Right ventricle myocardium inferior (tissue), 1 donor: ENCODE measurements around the gene SLC3A2. TPM values are rescaled to one million over a fixed set of nuclear protein-coding genes. Genes with fewer than 3 reads are reported as not detected.

ENCODE experiments used
- ATAC-seq: fragments of 200-7000 bp; cut with Tn5 transposase; one replicate; pipeline ENCODE4 v1.9.1; 2020; ENCODE audit warnings: mild to moderate bottlenecking, moderate library complexity
- DNase-seq: peaks from one replicate; pipeline ENCODE4 v3.0.0; 2021; ENCODE audit errors: missing footprints
- intact Hi-C: fragments of 100-400 bp; cut with DNase I; formaldehyde crosslinking; loops from one replicate; pipeline ENCODE4 v1.11.0; 2022
- total RNA-seq: library from RNA; stranded (reverse); fragmentation: NEBNext Ultra II Directional; extraction: Animal tissue kit (Norgen Biotek cat#: 25700); gene quantifications from one replicate; pipeline ENCODE4 v1.2.1, GENCODE V29; 2021
- donor health status: DM: no; HTN: yes; CAD: no; lungs with severe emphysema.

Gene SLC3A2
- total RNA-seq, 1 donor from 2014 or later, result 39.7 TPM

DNA sequence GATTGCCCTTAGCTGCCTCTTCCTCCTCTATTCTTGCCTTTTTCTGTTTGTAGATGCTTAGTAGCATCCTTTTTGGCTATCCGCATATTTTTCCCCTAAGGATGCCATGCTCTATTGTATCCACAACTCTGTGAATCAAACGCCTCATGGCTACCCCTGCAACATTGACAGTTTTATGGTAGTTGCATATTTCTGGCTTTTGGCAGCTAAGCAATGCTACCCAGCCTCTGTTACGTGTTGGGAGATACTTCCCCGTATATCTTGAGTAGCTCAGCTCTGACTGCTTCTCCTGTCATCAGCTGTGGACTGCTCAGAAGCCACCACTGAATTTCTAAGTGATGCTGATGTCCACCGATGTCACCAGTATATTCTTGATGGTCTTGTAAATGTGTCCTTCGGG is 15.1 kb upstream of the SLC3A2 start:
- ATAC-seq (no peak), DNase-seq (no peak)
- intact Hi-C loops, result loop anchor here (10.0 kb wide), 1 partner anchor 471 kb away; no protein-coding TSS in a partner anchor

DNA sequence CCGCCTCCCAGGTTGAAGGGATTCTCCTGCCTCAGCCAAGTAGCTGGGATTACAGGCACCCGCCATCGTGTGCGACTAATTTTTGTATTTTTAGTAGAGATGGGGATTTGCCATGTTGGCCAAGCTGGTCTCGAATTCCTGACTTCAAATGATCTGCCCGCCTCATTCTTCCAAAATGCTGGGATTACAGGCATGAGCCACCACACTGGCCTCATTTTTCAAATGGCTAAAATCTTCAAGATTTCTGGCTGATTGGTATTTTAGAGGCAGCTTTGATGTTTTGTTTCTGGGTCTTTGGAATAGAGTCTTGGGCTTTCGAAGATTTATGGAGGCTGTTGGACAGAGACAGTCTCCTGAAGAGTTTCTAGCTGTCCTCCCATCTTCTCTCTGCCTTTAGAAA is 5.8 kb upstream of the SLC3A2 start:
- intact Hi-C loops, result no loop called here
- ATAC-seq, result no peak

DNA sequence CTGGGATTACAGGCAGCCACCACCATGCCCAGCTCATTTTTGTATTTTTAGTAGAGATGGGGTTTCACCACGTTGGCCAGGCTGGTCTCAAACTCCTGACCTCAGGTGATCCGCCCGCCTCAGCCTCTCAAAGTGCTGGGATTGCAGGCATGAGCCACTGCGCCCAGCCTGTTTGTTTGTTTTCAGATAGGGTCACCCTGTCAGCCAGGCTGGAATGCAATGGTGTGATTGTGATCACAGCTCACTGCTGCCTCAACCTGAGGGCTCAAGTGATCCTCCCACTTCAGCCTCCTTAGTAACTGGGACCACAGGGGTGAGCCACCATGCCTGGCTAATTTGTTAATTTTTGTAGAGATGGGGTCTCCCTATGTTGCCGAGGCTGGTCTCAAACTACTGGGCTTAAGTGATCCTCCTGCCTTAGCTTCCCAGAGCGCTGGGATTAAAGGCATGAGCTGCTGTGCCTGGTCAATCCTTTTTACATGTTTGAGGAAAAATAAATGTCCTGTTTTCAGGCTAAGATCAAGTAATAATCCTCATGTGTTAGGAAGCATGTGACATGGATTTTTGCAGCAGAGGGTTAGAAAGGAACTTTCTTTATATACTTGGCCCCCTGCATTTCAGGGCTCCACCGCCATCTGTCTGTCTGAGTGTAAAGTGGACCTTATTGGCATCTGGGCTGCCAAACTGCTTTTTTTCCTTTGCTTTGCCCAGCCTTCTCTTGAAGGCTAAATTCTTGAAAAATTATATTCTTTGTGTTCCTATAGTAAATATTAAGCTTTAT is 4.8 kb upstream of the SLC3A2 start:
- DNase-seq (no peak), ATAC-seq (no peak)
- intact Hi-C loops, result no loop called here

More for the DNA sequence above, 5.8 kb upstream of the SLC3A2 start:
- no peak for DNase-seq

DNA sequence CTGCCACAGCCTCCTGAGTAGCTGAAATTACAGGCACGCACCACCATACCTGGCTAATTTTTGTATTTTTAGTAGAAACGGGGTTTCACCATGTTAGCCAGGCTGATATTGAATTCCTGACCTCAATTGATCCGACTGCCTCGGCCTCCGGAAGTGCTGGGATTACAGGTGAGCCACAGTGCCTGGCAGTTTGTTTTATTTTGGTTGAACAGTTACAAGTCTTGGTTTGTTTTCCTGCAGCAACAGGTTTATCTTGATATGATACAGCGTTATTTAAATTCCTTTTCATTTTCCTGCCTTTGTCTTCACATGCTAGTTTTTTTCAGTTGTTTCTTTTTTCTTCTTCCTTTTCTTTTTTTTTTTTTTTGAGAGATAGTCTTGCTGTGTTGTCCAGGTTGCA is 4.0 kb upstream of the SLC3A2 start:
- intact Hi-C loops, result no loop called here
- DNase-seq (no peak), ATAC-seq (no peak)

DNA sequence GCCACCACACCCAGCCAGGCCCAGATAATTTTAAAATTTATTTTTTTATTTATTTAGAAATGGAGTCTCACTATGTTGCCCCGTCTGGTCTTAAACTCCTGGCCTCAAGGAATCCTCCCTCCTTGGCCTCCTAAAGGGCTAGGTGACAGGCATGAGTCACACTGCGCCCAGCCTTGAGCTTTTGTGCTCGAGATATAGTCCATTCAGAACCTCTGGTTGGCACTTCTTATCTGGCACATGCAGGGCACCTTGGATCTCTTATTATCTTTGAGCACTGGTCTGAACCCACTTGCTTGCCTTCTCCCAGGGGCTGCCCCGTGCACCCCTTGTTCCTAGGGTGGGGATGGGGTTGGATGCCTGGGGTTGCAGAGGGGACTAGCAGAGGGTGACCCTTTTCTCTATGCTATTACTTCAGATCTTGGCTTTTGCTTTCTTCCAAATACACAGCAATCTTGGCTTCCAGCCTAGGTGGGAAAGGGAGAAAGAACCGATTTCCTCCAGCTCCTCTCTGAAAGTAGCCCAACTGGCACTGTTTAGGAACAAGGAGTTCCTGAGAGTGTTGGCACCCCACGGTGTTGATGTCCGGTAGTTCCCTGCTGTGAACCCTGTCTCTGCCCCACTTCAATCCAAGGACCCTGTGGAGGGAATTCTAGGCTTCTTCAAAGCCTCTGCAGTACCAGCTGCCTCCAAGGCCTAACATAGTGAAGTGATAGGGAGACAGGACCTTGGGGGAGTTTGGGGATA is 1.3 kb upstream of the SLC3A2 start:
- no peak for ATAC-seq
- intact Hi-C loops, result no loop called here
- DNase-seq, result no peak

DNA sequence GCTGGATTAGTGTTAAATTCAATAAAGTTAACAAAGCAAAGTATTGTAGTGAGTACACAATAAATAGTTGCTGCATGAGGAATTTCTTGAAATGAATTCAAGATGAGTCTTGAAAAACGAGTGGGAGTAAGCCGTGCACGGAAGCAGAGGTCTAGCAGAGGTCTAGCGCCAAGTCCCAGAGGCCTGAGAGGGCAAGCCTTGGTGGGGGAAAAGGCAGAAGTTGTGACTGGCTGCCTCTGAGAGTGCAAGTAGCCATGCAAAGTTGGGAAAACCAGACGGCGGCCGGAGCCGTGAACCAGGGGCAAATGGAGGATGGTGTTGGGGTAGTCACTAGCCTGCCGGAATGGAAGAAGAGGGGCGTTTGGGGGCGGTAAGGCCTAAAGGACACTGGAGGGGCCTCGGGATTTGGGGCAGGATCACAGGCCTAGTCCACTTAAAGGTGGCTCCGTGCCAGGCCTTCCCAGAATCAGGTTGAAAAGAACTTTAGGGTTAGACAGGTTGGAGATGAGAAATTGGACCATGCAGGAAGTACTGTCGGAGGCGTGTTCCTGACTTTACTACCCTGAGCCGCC is 379 bp upstream of the SLC3A2 start:
- peak; percentile 32 for ATAC-seq
- peak; percentile 73 for DNase-seq
- intact Hi-C loops, result no loop called here

DNA sequence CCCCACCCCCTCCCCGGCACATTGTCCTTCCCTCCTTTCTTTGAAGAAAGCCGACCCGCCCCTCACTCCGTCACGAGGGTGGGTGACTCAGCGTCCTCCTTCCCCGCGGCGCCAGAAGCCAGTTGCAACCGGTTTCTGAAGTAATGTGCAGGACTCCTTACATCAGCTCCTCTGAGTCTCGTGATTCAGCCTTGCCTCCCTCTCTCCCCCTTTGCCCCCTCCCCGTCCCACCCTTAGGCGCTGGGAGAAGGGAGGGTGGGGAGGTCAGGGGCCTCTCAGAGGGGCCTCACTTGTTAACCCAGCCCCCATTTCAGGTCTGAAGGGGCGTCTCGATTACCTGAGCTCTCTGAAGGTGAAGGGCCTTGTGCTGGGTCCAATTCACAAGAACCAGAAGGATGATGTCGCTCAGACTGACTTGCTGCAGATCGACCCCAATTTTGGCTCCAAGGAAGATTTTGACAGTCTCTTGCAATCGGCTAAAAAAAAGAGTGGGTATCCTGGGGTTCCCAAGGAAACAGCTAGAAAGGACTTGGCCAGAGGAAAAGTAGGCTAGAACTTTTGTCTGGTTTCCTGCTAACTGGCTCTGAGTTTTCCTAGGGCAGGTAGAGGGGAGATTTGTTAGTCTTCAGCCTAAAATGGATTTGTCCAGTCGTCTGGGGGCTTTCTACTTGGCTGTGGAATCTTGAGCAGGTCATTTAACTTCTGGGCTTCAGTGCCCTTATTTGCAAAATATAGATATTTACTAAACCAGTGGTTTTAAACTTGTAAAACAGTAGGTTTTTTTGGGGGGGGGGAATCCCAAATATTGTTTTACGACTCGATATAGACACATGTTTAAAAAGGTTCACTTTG is 1.1 kb downstream of the SLC3A2 start:
- intact Hi-C loops, result no loop called here
- peak; percentile 95 for DNase-seq
- ATAC-seq, result peak; percentile 68

DNA sequence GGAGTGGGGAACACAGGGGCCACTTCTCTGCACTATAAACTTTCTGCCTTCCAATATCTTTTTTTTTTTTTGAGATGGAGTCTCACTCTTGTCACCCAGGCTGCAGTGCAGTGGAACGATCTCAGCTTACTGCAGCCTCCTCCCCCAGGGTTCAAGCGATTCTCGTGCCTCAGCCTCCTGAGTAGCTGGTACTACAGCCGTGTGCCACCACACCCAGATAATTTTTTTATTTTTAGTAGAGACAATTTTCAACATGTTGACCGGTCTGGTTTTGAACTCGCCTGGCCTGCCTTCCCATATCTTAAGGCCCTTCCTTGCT is 1.7 kb downstream of the SLC3A2 start:
- intact Hi-C loops, result no loop called here
- no peak for ATAC-seq
- no peak for DNase-seq

DNA sequence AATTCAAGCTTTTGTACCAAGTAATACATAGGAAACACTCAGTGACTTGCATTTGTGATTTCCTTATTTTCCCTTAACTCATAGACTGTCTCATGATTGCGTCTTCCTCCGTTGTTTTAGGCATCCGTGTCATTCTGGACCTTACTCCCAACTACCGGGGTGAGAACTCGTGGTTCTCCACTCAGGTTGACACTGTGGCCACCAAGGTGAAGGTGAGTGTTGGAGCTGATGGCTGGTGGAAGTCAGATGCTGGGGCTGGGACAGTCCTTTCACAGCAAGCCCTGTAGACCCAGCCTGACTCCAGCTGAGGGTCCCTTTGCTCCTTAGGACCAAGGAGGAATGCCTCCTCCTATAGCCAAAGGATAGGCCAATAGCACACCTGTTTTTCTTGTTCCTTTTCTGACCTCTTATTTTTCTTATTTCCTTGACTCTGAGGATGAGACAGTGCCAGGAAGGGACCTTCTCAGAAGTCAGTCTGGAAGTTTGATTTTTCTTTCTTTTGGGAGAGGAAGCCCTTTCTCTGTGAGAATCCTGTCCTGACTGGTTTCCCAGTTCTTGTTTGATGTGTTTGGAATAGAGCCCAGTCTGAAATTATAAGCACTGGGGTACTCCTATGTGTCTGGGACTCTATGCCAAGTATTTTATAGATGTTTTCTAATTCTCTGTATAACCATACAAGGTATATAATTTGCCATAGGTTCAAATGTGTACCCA is 2.2 kb downstream of the SLC3A2 start:
- ATAC-seq, result no peak

DNA sequence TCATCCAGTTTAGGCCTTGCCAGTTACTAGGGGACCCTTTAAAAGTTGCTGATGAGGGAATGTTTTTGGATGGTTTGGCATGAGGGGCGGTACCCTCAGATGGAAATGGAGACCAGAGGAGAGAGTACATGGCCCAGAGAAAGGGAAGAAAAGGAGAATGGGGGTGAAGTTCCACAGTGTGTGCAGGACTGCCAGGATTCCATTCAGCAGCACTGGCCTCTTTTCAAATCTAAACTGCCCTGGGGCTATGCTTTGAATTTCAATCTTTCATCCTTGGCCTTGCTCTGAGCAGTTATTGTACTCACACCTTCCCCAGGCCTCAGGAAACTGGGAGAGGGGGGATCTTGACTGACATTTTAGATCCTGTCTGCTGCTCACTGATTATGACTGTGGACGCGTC is 3.0 kb downstream of the SLC3A2 start:
- intact Hi-C loops, result no loop called here
- no peak for DNase-seq
- no peak for ATAC-seq

More for the DNA sequence above, 2.2 kb downstream of the SLC3A2 start:
- no peak for DNase-seq
- intact Hi-C loops, result no loop called here

DNA sequence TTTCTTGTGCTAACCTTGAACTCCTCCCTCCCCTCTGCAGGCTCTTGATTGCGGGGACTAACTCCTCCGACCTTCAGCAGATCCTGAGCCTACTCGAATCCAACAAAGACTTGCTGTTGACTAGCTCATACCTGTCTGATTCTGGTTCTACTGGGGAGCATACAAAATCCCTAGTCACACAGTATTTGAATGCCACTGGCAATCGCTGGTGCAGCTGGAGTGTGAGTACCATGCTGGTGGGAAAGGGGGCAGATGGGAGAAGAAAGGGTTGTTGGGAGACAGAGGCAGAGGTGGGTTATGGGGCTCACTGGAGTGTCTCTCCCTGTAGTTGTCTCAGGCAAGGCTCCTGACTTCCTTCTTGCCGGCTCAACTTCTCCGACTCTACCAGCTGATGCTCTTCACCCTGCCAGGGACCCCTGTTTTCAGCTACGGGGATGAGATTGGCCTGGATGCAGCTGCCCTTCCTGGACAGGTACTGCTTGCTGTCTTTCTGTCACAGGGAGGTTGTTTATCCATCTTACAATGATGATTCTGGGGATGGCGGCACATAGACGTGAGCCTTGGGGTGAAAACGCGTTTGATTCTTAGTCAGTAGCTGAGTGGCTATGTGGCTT is 4.5 kb downstream of the SLC3A2 start:
- ATAC-seq (no peak), DNase-seq (no peak)
- intact Hi-C loops, result no loop called here

DNA sequence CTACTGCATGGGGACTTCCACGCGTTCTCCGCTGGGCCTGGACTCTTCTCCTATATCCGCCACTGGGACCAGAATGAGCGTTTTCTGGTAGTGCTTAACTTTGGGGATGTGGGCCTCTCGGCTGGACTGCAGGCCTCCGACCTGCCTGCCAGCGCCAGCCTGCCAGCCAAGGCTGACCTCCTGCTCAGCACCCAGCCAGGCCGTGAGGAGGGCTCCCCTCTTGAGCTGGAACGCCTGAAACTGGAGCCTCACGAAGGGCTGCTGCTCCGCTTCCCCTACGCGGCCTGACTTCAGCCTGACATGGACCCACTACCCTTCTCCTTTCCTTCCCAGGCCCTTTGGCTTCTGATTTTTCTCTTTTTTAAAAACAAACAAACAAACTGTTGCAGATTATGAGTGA is 7.7 kb downstream of the SLC3A2 start:
- no peak for DNase-seq
- intact Hi-C loops, result no loop called here
- no peak for ATAC-seq

DNA sequence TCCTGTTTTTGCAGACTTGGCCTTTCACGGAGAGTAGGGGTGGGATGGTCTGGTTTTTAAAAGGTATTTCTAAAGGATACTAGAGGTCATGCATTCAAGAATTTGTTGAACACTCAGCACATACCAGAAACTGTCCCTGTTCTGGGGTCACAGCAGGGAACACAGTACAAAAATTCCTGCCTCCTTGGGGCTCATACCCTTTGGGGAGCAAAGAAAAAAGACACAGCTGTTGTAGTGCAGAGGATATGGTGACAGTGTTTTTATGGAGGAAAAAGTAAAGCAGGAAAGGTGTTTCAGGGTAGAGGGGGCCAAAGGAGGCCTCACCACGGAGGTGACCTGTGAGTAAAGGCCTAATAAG is 8.4 kb downstream of the SLC3A2 start:
- intact Hi-C loops, result no loop called here
- no peak for ATAC-seq
- DNase-seq, result no peak

DNA sequence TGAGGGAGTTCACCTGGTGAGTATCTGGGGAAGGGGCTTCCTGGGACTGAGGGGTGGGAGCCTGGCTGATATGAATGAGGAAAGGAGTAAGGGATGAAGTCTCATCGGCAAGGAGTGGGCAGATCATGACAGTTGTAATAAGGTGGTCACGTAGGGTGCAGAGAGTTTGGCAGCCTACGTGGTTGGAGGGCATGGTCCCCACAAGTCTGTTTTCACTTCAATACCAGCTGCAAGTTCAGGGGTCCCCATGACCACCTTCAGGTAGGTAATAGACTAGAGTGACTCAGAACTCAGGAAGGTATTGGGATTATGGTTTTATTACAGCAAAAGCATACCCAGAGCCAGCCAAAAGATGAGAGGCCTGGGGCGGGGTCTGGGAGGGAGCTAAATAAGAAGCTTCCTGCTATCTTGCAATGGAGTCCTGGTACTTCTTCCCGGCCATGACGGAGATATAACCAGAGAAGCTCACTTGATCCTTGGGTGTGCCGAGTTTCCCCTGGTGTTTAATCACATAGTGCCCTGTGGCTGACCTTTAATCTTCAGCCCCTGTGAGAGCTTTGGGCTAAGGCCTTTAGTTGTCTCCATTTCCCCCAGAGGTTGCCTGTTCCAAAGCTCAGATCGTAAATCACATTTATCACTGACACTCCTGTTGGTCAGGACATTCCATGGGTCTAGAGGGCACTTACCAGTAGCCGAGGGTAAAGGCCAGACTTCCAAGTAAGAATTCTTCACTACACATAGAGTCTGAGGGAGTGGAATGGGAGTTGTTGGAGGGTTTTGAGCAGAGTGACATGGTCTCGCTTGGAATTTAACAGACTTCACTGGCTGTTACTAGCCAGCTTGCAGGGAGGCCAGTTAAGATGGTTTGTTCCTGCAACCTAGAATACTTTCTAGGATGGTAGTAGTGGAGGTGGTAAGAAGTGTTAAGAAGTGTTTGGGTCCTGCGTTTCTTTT is 9.1 kb downstream of the SLC3A2 start:
- ATAC-seq, result no peak
- intact Hi-C loops, result no loop called here

DNA sequence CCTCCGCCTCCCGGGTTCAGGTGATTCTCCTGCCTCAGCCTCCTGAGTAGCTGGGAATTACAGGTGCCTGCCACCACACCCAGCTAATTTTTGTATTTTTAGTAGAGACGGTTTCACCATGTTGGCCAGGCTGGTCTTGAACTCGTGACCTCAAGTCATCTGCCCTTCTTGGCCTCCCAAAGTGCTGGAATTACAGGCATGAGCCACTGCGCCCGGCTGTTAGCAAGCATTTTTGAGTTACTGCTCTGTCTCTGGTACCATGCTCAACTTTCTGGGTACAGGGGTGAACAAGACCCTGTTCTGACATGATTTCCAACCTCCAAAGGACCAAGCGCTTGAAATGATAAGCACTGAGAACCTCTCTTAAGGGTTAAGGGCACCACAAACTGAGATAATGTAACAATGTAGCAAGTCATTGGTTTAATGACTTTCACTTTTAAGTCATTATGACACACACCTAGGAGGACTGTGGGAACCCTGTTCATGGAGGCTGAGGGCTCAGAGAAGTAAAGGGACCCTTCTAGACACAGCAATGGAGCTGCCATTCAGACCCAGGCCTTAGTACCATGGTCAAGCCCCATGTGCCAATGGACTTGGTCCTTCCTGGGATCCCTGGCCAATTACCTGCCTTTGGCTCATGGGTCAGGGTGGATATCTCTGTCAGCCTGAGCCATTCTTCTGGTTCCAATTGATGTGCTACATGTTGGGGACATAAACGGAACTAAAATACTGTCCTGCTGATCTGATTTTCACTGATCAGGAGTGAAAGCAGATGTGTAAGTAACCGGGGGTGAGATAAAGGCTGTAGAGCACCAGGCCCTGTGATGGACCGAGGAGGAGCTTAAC is 11.6 kb downstream of the SLC3A2 start:
- no peak for ATAC-seq
- no peak for DNase-seq
- intact Hi-C loops, result no loop called here

More for the DNA sequence above, 9.1 kb downstream of the SLC3A2 start:
- no peak for DNase-seq

DNA sequence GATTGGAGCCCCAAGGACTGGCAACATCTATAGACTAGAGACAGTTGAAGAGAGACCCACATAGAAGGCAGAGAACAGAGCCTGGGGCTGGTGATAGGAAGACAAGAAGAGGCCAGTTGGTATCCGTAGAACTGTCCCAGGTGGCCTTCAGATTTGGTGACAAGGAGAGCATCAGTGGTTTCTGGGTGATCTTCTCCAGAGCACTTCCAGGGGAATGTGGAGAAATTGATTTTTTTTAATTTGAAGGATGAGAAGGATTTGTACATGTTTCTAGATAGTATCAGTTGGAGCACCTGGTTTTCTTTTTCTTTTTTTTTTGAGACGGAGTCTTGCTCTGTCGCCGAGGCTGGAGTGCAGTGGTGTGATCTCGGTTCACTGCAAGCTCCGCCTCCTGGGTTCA is 14.8 kb downstream of the SLC3A2 start:
- intact Hi-C loops, result no loop called here
- no peak for DNase-seq
- ATAC-seq, result no peak
